ENCODE data around the gene GALNT1.
"Not testable (repeated sequence)": the region's sequence is repeated elsewhere in the genome, so short reads cannot be mapped to it uniquely, and the experiment has no call there.

Gene GALNT1

GRCh38 chr18:35566019-35566418, 15.5 kb upstream of the GALNT1 start:
- no peaks in the 10 kb centered on the region for H3K9me3 ChIP-seq (ENCODE audit: control insufficient read depth in 1 of 2, low read length in 2 of 2)
- H3K4me1 ChIP-seq (ENCODE audit: control insufficient read depth in 1 of 2, insufficient read depth in 2 of 2, low read length in 2 of 2), result peaks cover 0 to 5% of the 10 kb centered on the region in 2 donors
- no peaks in the 10 kb centered on the region for H3K27me3 ChIP-seq (ENCODE audit: control insufficient read depth in 1 of 2, insufficient read depth in 2 of 2, low read length in 2 of 2)
- no peak overlapping the region for H3K27ac ChIP-seq (ENCODE audit: low read depth, low read length)
- no peak overlapping the region for H3K4me3 ChIP-seq (ENCODE audit: low read depth in 1 of 2, low read length in 2 of 2)
- H3K36me3 ChIP-seq (ENCODE audit: control insufficient read depth in 1 of 2, insufficient read depth in 2 of 2, low read length in 2 of 2), result no peaks in the 10 kb centered on the region
- no peak overlapping the region for H3K9ac ChIP-seq (ENCODE audit: low read depth in 1 of 2, low read length in 2 of 2)

GRCh38 chr18:35570182-35570581, 11.4 kb upstream of the GALNT1 start:
- no peaks in the 10 kb centered on the region for H3K36me3 ChIP-seq (ENCODE audit: control insufficient read depth in 1 of 2, insufficient read depth in 2 of 2, low read length in 2 of 2)
- no peak overlapping the region for H3K27ac ChIP-seq (ENCODE audit: low read depth, low read length)
- peak overlapping the region in 1 of 2 donors; percentile 12 for H3K4me3 ChIP-seq (ENCODE audit: low read depth in 1 of 2, low read length in 2 of 2)
- H3K27me3 ChIP-seq (ENCODE audit: control insufficient read depth in 1 of 2, insufficient read depth in 2 of 2, low read length in 2 of 2), result no peaks in the 10 kb centered on the region
- H3K4me1 ChIP-seq (ENCODE audit: control insufficient read depth in 1 of 2, insufficient read depth in 2 of 2, low read length in 2 of 2), result peaks cover 0 to 5% of the 10 kb centered on the region in 2 donors
- no peaks in the 10 kb centered on the region for H3K9me3 ChIP-seq (ENCODE audit: control insufficient read depth in 1 of 2, low read length in 2 of 2)
- H3K9ac ChIP-seq (ENCODE audit: low read depth in 1 of 2, low read length in 2 of 2), result no peak overlapping the region

- no peak overlapping the region for H3K27ac ChIP-seq (ENCODE audit: low read depth, low read length)
Measured at GRCh38 chr18:35571138-35571537, 10.4 kb upstream of the GALNT1 start.

GRCh38 chr18:35572644-35573043, 8.9 kb upstream of the GALNT1 start:
- Histone ChIP-seq H3K4me1 (ENCODE audit: control insufficient read depth in 1 of 2, insufficient read depth in 2 of 2, low read length in 2 of 2) (peaks cover 0 to 6% of the 10 kb centered on the region in 2 donors), H3K27ac (ENCODE audit: low read depth, low read length) (no peak overlapping the region), H3K9ac (ENCODE audit: low read depth in 1 of 2, low read length in 2 of 2) (no peak overlapping the region), H3K36me3 (ENCODE audit: control insufficient read depth in 1 of 2, insufficient read depth in 2 of 2, low read length in 2 of 2) (no peaks in the 10 kb centered on the region), H3K27me3 (ENCODE audit: control insufficient read depth in 1 of 2, insufficient read depth in 2 of 2, low read length in 2 of 2) (no peaks in the 10 kb centered on the region), H3K4me3 (ENCODE audit: low read depth in 1 of 2, low read length in 2 of 2) (no peak overlapping the region), H3K9me3 (ENCODE audit: control insufficient read depth in 1 of 2, low read length in 2 of 2) (no peaks in the 10 kb centered on the region)

More at GRCh38 chr18:35571138-35571537, 10.4 kb upstream of the GALNT1 start:
- no peaks in the 10 kb centered on the region for H3K36me3 ChIP-seq (ENCODE audit: control insufficient read depth in 1 of 2, insufficient read depth in 2 of 2, low read length in 2 of 2)
- no peak overlapping the region for H3K4me3 ChIP-seq (ENCODE audit: low read depth in 1 of 2, low read length in 2 of 2)
- H3K27me3 ChIP-seq (ENCODE audit: control insufficient read depth in 1 of 2, insufficient read depth in 2 of 2, low read length in 2 of 2), result no peaks in the 10 kb centered on the region
- H3K4me1 ChIP-seq (ENCODE audit: control insufficient read depth in 1 of 2, insufficient read depth in 2 of 2, low read length in 2 of 2), result peaks cover 0 to 5% of the 10 kb centered on the region in 2 donors
- H3K9me3 ChIP-seq (ENCODE audit: control insufficient read depth in 1 of 2, low read length in 2 of 2), result no peaks in the 10 kb centered on the region
- no peak overlapping the region for H3K9ac ChIP-seq (ENCODE audit: low read depth in 1 of 2, low read length in 2 of 2)

- no peak overlapping the region for H3K4me3 ChIP-seq (ENCODE audit: low read depth in 1 of 2, low read length in 2 of 2)
- no peak overlapping the region for H3K27ac ChIP-seq (ENCODE audit: low read depth, low read length)
- H3K9me3 ChIP-seq (ENCODE audit: control insufficient read depth in 1 of 2, low read length in 2 of 2), result no peaks in the 10 kb centered on the region
- no peaks in the 10 kb centered on the region for H3K36me3 ChIP-seq (ENCODE audit: control insufficient read depth in 1 of 2, insufficient read depth in 2 of 2, low read length in 2 of 2)
- no peaks in the 10 kb centered on the region for H3K27me3 ChIP-seq (ENCODE audit: control insufficient read depth in 1 of 2, insufficient read depth in 2 of 2, low read length in 2 of 2)
- peaks cover 2 to 15% of the 10 kb centered on the region in 2 donors for H3K4me1 ChIP-seq (ENCODE audit: control insufficient read depth in 1 of 2, insufficient read depth in 2 of 2, low read length in 2 of 2)
- no peak overlapping the region for H3K9ac ChIP-seq (ENCODE audit: low read depth in 1 of 2, low read length in 2 of 2)
Measured at GRCh38 chr18:35573531-35573930, 8.0 kb upstream of the GALNT1 start.

- H3K27ac ChIP-seq (ENCODE audit: low read depth, low read length); H3K9me3 ChIP-seq (ENCODE audit: control insufficient read depth in 1 of 2, low read length in 2 of 2); H3K4me3 ChIP-seq (ENCODE audit: low read depth in 1 of 2, low read length in 2 of 2); H3K27me3 ChIP-seq (ENCODE audit: control insufficient read depth in 1 of 2, insufficient read depth in 2 of 2, low read length in 2 of 2); H3K9ac ChIP-seq (ENCODE audit: low read depth in 1 of 2, low read length in 2 of 2); H3K36me3 ChIP-seq (ENCODE audit: control insufficient read depth in 1 of 2, insufficient read depth in 2 of 2, low read length in 2 of 2): not testable (repeated sequence)
- H3K4me1 ChIP-seq (ENCODE audit: control insufficient read depth in 1 of 2, insufficient read depth in 2 of 2, low read length in 2 of 2), result peaks cover 17 to 20% of the 10 kb centered on the region in 2 donors
Measured at GRCh38 chr18:35576240-35576845, 5.2 kb upstream of the GALNT1 start.

- Histone ChIP-seq H3K9ac (ENCODE audit: low read depth in 1 of 2, low read length in 2 of 2) (no peak overlapping the region), H3K27ac (ENCODE audit: low read depth, low read length) (no peak overlapping the region), H3K9me3 (ENCODE audit: control insufficient read depth in 1 of 2, low read length in 2 of 2) (no peaks in the 10 kb centered on the region), H3K4me3 (ENCODE audit: low read depth in 1 of 2, low read length in 2 of 2) (no peak overlapping the region), H3K36me3 (ENCODE audit: control insufficient read depth in 1 of 2, insufficient read depth in 2 of 2, low read length in 2 of 2) (no peaks in the 10 kb centered on the region), H3K27me3 (ENCODE audit: control insufficient read depth in 1 of 2, insufficient read depth in 2 of 2, low read length in 2 of 2) (no peaks in the 10 kb centered on the region), H3K4me1 (ENCODE audit: control insufficient read depth in 1 of 2, insufficient read depth in 2 of 2, low read length in 2 of 2) (peaks cover 19 to 22% of the 10 kb centered on the region in 2 donors)
Measured at GRCh38 chr18:35577045-35577848, 4.3 kb upstream of the GALNT1 start.

- Histone ChIP-seq H3K9me3 (ENCODE audit: control insufficient read depth in 1 of 2, low read length in 2 of 2) (no peaks in the 10 kb centered on the region), H3K4me3 (ENCODE audit: low read depth in 1 of 2, low read length in 2 of 2) (no peak overlapping the region)
Measured at GRCh38 chr18:35578481-35578880, 3.1 kb upstream of the GALNT1 start.

GRCh38 chr18:35578936-35579335, 2.6 kb upstream of the GALNT1 start:
- H3K36me3 ChIP-seq (ENCODE audit: control insufficient read depth in 1 of 2, insufficient read depth in 2 of 2, low read length in 2 of 2), result no peaks in the 10 kb centered on the region
- H3K27ac ChIP-seq (ENCODE audit: low read depth, low read length), result no peak overlapping the region
- peaks cover 35% of the 10 kb centered on the region in 2 donors for H3K4me1 ChIP-seq (ENCODE audit: control insufficient read depth in 1 of 2, insufficient read depth in 2 of 2, low read length in 2 of 2)
- H3K4me3 ChIP-seq (ENCODE audit: low read depth in 1 of 2, low read length in 2 of 2), result no peak overlapping the region
- no peaks in the 10 kb centered on the region for H3K27me3 ChIP-seq (ENCODE audit: control insufficient read depth in 1 of 2, insufficient read depth in 2 of 2, low read length in 2 of 2)
- no peaks in the 10 kb centered on the region for H3K9me3 ChIP-seq (ENCODE audit: control insufficient read depth in 1 of 2, low read length in 2 of 2)
- no peak overlapping the region for H3K9ac ChIP-seq (ENCODE audit: low read depth in 1 of 2, low read length in 2 of 2)

More at GRCh38 chr18:35578481-35578880, 3.1 kb upstream of the GALNT1 start:
- no peak overlapping the region for H3K9ac ChIP-seq (ENCODE audit: low read depth in 1 of 2, low read length in 2 of 2)
- H3K4me1 ChIP-seq (ENCODE audit: control insufficient read depth in 1 of 2, insufficient read depth in 2 of 2, low read length in 2 of 2), result peaks cover 31 to 34% of the 10 kb centered on the region in 2 donors
- no peaks in the 10 kb centered on the region for H3K36me3 ChIP-seq (ENCODE audit: control insufficient read depth in 1 of 2, insufficient read depth in 2 of 2, low read length in 2 of 2)
- no peaks in the 10 kb centered on the region for H3K27me3 ChIP-seq (ENCODE audit: control insufficient read depth in 1 of 2, insufficient read depth in 2 of 2, low read length in 2 of 2)
- H3K27ac ChIP-seq (ENCODE audit: low read depth, low read length), result no peak overlapping the region

- peak overlapping the region; percentile 79 for H3K27ac ChIP-seq (ENCODE audit: low read depth, low read length)
- peak overlapping the region; percentile 66 to 69 for H3K4me3 ChIP-seq (ENCODE audit: low read depth in 1 of 2, low read length in 2 of 2)
- peaks cover 35% of the 10 kb centered on the region in 2 donors for H3K4me1 ChIP-seq (ENCODE audit: control insufficient read depth in 1 of 2, insufficient read depth in 2 of 2, low read length in 2 of 2)
- no peaks in the 10 kb centered on the region for H3K27me3 ChIP-seq (ENCODE audit: control insufficient read depth in 1 of 2, insufficient read depth in 2 of 2, low read length in 2 of 2)
- H3K9me3 ChIP-seq (ENCODE audit: control insufficient read depth in 1 of 2, low read length in 2 of 2), result no peaks in the 10 kb centered on the region
- no peaks in the 10 kb centered on the region for H3K36me3 ChIP-seq (ENCODE audit: control insufficient read depth in 1 of 2, insufficient read depth in 2 of 2, low read length in 2 of 2)
- peak overlapping the region; percentile 47 to 73 for H3K9ac ChIP-seq (ENCODE audit: low read depth in 1 of 2, low read length in 2 of 2)
Measured at GRCh38 chr18:35580701-35581539, 620 bp upstream of the GALNT1 start.

All from duodenal mucosa (tissue), 2 donors.